HG02759 (cell line): ENCODE data around the gene TGFBR2.

Experiments used
- ATAC-seq: cut with Tn5 transposase; IDR thresholded peaks from one replicate; pipeline ENCODE4 v1.9.1; 2021; ENCODE audit warnings: mild to moderate bottlenecking, moderate library complexity; ENCODE audit not compliant: unreplicated experiment

The TGFBR2 gene

GRCh38 chr3:30606301-30607031 is at the start of gene TGFBR2:
Gene TGFBR2 (plus strand): TSS chr3:30606601. CDS start chr3:30606884, 283 bp downstream.
- peak; percentile 80 for ATAC-seq

DNA sequence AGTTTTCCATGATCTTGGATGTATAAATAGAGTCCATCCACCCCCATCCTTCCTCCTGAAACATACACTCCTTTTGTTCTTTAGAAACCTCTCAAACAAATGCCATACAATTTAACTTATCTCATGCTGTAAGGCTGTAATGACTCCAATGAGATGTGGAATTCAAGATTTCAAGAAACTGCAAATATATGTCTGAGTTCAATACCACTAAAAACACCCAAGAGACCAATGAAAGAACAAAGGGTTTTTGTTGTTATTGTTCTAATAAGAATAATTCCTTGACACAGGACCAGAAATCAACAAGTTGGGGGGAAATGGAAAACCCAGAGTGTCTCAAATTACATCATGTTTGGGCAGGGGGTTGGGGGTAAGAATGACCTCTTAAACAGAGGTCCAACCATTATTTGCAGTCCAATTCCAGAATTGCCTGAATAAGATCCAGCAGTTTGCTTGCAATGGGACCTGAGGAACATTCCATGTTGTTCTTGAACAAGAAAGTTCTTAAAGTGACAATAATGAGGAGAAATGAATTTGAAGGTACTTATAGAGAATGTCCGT is 48.6 kb upstream of the TGFBR2 start:
- no peak for ATAC-seq

DNA sequence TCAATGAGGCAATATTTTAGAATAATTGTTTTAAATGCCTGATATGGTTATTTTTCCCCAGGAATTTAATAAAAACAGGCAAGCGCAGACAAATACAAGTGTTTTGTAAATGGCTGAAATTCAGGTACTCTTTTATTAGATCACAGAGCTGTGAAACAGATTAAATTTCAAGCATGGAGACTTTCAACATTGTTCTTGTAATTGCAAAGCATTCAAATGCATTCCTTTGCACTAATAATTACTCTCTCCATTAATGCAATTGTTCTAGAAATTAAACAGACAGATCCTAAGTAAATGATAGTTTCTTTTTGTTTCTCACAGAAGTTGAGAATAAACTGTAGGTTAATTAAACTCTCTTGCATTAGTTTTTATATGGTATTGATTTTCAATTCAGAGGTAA is 42.4 kb upstream of the TGFBR2 start:
- no peak for ATAC-seq

- no peak for ATAC-seq
Observed at GRCh38 chr3:30567139-30567753, 39.2 kb upstream of the TGFBR2 start.

GRCh38 chr3:30576946-30577345 is 29.5 kb upstream of the TGFBR2 start:
- no peak for ATAC-seq

- ATAC-seq: peak; percentile 83
Observed at GRCh38 chr3:30577788-30578187, 28.6 kb upstream of the TGFBR2 start.

DNA sequence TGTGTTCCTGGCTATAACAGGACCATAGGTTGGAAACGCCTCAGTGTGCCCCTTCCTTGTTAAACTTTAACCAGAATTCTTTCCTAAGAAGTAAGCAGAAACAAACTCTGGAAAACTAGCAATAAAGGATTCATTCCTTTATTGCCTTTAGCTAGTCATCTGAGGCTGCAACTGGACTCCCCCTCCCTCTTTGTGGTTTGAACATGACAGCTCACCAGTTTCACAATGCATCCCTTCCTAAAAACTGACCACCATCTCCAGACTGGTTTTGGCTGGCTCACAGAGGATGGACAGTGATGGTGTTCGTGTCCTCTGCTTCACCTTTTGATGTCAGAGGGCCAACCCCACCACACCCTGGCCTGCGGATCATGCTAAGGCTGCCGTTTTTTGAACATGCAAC is 27.9 kb upstream of the TGFBR2 start:
- ATAC-seq: peak; percentile 56

- no peak for ATAC-seq
Observed at GRCh38 chr3:30578986-30579579, 27.3 kb upstream of the TGFBR2 start.

DNA sequence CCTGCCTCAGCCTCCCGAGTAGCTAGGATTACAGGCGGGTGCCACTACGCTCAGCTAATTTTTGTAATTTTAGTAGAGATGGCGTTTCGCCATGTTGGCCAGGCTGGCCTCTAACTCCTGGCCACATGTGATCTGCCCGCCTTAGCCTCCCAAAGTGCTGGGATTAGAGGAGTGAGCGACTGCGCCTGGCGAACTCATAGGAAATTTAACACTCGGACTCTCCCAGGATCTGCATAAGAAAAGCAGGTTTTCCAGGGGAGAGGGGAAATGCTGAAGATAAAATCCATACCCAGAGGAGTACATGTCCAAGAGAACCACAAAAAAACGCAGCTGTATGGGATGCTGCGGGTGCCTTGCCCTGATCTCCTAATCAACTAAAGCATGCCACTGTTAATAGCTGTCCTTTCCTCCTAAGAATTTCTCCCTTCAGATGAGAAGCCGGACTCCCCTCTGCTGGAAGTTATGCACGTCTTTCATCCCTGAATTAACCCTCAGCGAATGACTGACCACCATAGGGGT is 25.3 kb upstream of the TGFBR2 start:
- no peak for ATAC-seq

GRCh38 chr3:30581982-30582381 is 24.4 kb upstream of the TGFBR2 start:
- no peak for ATAC-seq

- no peak for ATAC-seq
Observed at GRCh38 chr3:30583973-30584372, 22.4 kb upstream of the TGFBR2 start.

DNA sequence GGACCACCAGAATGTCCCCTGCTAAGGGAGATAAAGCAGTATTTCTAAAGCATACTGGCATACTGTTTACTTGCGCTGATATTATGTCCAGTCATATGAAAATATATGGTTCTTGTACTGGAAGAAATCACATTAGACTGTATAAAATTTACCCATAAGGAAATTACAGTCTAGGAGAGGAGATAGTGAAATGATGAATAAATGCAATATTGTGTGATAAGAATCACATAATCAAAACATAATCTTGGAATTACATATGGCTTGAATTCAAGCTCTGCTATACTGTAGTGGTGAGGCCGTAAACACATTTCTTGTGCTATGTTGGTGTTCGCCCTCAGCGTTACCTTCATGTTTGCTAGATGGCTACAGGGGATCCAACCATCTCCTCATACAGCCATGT is 20.7 kb upstream of the TGFBR2 start:
- no peak for ATAC-seq

- ATAC-seq: no peak
Observed at GRCh38 chr3:30586096-30586805, 20.1 kb upstream of the TGFBR2 start.

GRCh38 chr3:30586806-30587486 is 19.5 kb upstream of the TGFBR2 start:
- no peak for ATAC-seq

GRCh38 chr3:30587904-30588303 is 18.5 kb upstream of the TGFBR2 start:
- ATAC-seq: no peak

GRCh38 chr3:30596152-30596551 is 10.2 kb upstream of the TGFBR2 start:
- ATAC-seq: no peak

- no peak for ATAC-seq
Observed at GRCh38 chr3:30597131-30597768, 9.2 kb upstream of the TGFBR2 start.

DNA sequence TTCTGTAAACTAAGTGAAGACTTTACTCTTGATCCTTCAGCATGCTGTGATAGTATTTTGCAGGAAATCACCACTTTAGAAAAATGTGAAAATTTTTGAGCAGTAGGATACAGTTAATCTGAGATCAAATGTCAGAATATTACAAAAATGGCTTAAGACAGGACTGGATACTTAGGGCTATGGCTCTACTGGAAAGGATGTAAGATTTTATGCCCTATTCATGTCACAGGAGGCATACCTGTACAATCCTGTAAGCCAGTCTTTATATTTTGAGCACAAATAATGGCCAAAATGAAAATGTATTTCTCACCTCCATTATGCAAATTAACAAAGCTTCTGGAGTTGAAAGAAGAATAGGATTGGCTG is 8.6 kb upstream of the TGFBR2 start:
- ATAC-seq: no peak

- ATAC-seq: no peak
Observed at GRCh38 chr3:30598668-30599545, 7.5 kb upstream of the TGFBR2 start.
